GM18520 (cell line): ENCODE results near the gene VTI1A.

ENCODE experiments used
- ATAC-seq: cut with Tn5 transposase; IDR thresholded peaks from one replicate; pipeline ENCODE4 v1.9.1; 2021; ENCODE audit not compliant: unreplicated experiment

Gene VTI1A

DNA sequence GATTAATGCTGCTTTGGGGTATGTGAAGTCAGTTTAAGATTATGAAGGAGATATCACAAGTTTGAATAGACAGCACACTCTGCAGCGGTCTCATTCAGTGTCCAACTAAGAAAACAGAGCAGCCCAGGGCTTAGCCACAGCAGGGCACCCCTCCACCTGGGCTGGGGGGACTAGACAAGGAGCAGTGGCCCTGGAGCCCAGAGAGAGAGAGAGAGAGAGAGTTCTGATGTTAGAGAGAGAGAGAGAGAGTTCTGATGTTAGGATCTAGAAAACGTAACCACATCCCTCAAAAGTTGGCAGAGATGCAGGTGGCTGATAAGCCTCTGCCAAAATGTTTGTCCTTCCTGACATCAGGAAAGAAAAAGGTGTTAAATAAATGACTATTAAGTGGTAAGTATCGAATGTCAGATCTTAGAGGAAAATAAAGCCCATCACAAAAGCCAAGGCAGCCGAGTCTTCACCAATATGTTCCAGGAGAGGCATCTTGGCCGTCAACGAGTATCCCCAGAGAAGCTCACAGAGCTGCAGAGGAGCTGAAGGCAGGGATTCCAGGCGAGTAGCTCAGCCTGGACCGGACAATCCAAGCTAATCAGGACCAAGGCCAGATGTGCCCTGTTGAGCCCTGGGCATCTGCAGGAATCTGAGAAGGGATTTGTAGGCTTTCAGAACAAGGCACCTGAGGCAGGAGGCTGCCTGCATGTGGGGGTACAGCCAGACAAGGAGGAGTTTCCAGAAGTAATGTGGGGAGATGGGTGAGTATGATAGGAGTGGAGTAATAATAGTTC, 352.9 kb downstream of the VTI1A start:
- ATAC-seq: no peak

GRCh38 chr10:112801004-112801403, 354.0 kb downstream of the VTI1A start:
- ATAC-seq: no peak

DNA sequence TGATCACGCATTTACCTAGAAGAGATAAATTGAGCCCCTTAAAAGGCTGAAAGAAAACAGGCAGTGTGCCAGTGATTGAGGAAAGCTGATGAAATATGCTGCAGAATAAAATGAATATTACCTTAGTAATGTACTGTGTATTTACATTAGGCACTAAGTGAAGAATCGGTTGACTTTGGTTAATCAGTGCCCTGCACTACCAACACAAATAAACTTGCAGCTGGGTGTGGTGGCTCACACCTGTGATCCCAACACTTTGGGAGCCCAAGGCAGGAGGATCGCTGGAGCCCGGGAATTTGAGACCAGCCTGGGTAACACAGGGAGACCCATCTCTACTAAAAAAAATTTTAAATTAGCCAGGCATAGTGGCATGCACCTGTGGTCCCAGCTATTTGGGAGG, 354.7 kb downstream of the VTI1A start:
- ATAC-seq: no peak

GRCh38 chr10:112802411-112803022, 355.5 kb downstream of the VTI1A start:
- ATAC-seq: no peak

DNA sequence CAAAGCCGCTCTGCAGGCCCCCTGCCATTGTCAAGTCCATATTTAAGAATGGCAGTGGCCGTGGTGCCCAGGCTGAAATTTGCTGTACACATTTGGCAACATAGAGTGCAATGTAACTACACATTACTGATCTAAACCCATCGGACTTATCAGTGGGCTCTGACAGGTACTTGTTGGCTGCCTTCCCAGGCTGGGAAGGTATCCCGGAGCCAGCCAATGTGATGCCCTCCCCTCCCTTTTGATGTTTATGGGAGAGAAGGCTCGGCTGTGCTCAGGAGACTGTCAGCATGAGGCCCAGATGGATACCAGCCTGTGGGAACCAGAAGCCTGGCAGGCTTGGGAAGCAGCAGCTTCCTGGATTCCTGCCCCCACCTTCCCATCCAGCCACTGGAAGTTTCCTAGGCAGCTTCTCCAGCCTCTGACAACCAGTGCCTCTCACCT, 357.0 kb downstream of the VTI1A start:
- ATAC-seq: no peak

GRCh38 chr10:112805254-112805590, 358.2 kb downstream of the VTI1A start:
- ATAC-seq: no peak

GRCh38 chr10:112805701-112806100, 358.7 kb downstream of the VTI1A start:
- no peak for ATAC-seq

- no peak for ATAC-seq
These were observed 360.0 kb downstream of the VTI1A start for GRCh38 chr10:112807013-112807412.

DNA sequence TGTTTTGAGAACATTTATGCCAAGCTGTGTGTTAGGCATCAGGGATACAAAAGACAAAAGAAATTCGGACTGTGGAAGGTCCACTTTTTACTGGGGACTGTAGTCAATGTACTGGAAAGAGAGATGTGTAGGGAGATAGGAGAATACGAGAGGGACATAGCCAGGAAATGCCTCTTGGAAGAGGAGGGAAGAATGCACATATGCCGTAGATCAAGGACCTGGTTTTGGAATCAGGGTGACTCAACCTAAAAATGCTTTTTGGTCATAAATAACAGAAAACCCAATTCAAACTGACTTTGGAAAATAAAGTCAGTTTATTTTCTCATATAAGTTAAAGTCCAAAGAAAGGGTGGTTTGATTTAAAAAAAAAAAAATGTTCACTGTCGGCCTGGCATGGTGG, 362.7 kb downstream of the VTI1A start:
- no peak for ATAC-seq

DNA sequence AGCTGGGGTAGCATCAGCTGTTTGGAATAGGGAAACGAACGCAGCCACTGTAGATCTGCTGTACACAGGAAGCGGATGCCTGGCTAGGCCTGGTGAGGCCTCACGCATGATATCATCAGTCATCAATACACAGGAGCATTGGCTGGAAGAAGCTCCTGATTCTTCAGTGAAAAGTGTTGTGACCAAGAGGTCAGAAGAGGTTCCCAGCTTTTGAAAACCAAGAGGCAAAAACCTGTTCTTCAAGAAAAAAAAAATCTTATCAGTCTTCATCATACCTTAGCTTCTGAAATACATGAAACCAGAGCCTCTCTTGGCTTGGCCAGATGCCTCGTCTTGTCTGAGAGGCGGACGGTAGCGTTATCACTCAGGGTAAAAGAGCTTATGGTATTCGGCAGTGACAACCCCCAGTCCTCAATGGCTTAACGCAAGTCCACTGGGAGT, 363.7 kb downstream of the VTI1A start:
- no peak for ATAC-seq

GRCh38 chr10:112811741-112812551, 364.9 kb downstream of the VTI1A start:
- no peak for ATAC-seq

DNA sequence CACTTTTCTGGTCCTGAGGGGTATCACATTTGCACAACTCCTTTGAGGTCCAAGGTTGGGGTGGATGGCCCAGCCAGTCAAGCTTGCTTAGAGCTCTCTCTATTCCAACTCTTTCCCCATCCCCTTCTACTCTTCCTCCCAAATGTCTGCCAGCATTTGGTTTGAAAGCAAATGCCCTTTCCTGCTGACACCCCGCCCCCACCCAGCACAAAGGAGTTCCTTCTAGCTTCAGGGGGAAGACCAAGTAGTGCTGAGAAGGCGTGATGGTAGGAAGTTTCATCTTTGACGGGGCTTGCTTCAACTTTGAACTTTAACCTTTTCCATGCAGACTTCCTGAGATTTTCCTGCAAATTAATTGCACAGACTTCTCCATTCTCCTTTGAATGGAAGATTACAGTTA, 365.6 kb downstream of the VTI1A start:
- ATAC-seq: no peak

- no peak for ATAC-seq
These were observed 367.0 kb downstream of the VTI1A start for GRCh38 chr10:112813866-112814591.

DNA sequence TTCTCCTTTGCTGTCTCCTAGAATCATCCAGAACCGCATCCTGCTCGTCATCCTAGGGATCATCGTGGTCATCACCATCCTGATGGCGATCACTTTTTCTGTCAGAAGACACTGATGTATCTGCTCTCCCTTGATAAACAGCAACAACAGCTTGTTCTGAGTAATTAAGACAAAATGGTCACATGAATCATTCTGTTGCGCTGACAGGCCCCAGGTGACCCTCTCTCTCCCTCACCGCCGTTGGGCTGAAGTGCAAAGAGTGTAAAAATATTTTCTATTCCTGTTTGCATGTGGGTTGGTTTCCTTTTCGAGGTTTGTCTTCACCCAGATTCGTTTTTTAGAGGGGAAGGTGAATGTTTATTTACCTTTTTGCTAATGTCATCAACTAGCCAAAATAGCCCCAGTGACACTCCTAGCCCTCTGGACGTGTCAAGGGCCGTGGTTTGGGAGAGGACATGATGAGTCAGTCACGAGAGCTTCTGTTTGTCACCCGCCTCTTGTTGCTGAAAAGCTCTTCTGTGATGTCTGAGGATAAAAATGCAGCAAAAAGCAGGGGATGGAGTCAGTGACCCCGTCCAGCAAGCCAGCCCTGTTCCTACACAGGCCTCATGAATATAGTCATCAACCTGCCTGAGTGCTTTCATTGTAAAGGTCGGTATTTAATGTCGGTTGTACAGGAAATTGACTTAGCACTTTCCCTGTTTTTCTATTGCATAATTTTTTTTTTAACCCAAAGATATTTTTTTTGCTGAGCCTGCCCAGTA, 368.4 kb downstream of the VTI1A start:
- ATAC-seq: no peak

GRCh38 chr10:112816033-112816430, 369.0 kb downstream of the VTI1A start:
- ATAC-seq: no peak

GRCh38 chr10:112816891-112817290, 369.9 kb downstream of the VTI1A start:
- ATAC-seq: no peak

GRCh38 chr10:112817981-112818777, 371.2 kb downstream of the VTI1A start:
- ATAC-seq: no peak

- ATAC-seq: no peak
These were observed 372.2 kb downstream of the VTI1A start for GRCh38 chr10:112819231-112819630.

- ATAC-seq: no peak
These were observed 373.3 kb downstream of the VTI1A start for GRCh38 chr10:112820320-112820719.

- no peak for ATAC-seq
These were observed 374.0 kb downstream of the VTI1A start for GRCh38 chr10:112821038-112821437.
